Mesendoderm (in vitro differentiated cells): ENCODE data around the gene CYBA. TPM values are rescaled to one million over a fixed set of nuclear protein-coding genes. Genes with fewer than 3 reads are reported as not detected.

Experiments used
- DNase-seq: peaks from one replicate; pipeline ENCODE4 v3.0.0; 2013
- H2AK5ac ChIP-seq: 2 replicates; pipeline ENCODE4 v1.6.1; 2013; ENCODE audit warnings: low read length, inconsistent platforms
- H2BK120ac ChIP-seq: 2 replicates; pipeline ENCODE4 v1.6.1; 2013; ENCODE audit warnings: low read depth, mild to moderate bottlenecking, low read length, moderate library complexity, mixed read lengths
- H2BK15ac ChIP-seq: replicated peaks from 2 replicates; pipeline ENCODE4 v1.6.1; 2013; ENCODE audit warnings: low read depth, mild to moderate bottlenecking, moderate library complexity
- H2BK5ac ChIP-seq: 2 replicates; pipeline ENCODE4 v1.6.1; 2013; ENCODE audit warnings: low read length, inconsistent platforms
- H3K18ac ChIP-seq: 2 replicates; pipeline ENCODE4 v1.6.1; 2013; ENCODE audit warnings: mild to moderate bottlenecking, low read length, mixed read lengths
- H3K23ac ChIP-seq: one replicate; pipeline ENCODE4 v1.6.1; 2013; ENCODE audit warnings: low read length
- H3K27ac ChIP-seq: 2 replicates; pipeline ENCODE4 v1.5.1; 2013; ENCODE audit warnings: low read depth, mild to moderate bottlenecking, inconsistent platforms, low read length, moderate library complexity
- H3K27me3 ChIP-seq: 2 replicates; pipeline ENCODE4 v1.6.1; 2013; ENCODE audit warnings: low read length, control low read depth, mild to moderate bottlenecking, inconsistent platforms; ENCODE audit not compliant: insufficient read depth, poor library complexity
- H3K36me3 ChIP-seq: 2 replicates; pipeline ENCODE4 v1.6.1; 2013; ENCODE audit warnings: low read length, inconsistent platforms; ENCODE audit not compliant: control insufficient read depth, insufficient read depth
- H3K4ac ChIP-seq: one replicate; pipeline ENCODE4 v1.6.1; 2013; ENCODE audit warnings: low read depth, mild to moderate bottlenecking, low read length, moderate library complexity
- H3K4me1 ChIP-seq: 2 replicates; pipeline ENCODE4 v1.6.1; 2013; ENCODE audit warnings: low read depth, low read length, inconsistent platforms; ENCODE audit not compliant: control insufficient read depth
- H3K4me2 ChIP-seq: 2 replicates; pipeline ENCODE4 v1.6.1; 2013; ENCODE audit warnings: low read length
- H3K4me3 ChIP-seq: 2 replicates; pipeline ENCODE4 v1.5.1; 2013; ENCODE audit warnings: mild to moderate bottlenecking, low read length
- H3K56ac ChIP-seq: one replicate; pipeline ENCODE4 v1.6.1; 2013; ENCODE audit warnings: low read length
- H3K79me1 ChIP-seq: 2 replicates; pipeline ENCODE4 v1.6.1; 2013; ENCODE audit warnings: low read length, inconsistent platforms
- H3K79me2 ChIP-seq: 2 replicates; pipeline ENCODE4 v1.6.1; 2013; ENCODE audit warnings: mild to moderate bottlenecking, low read length; ENCODE audit not compliant: control insufficient read depth, insufficient read depth
- H3K9ac ChIP-seq: 2 replicates; pipeline ENCODE4 v1.6.1; 2013; ENCODE audit warnings: low read length, inconsistent platforms
- H4K5ac ChIP-seq: one replicate; pipeline ENCODE4 v1.6.1; 2013; ENCODE audit warnings: low read length
- H4K8ac ChIP-seq: one replicate; pipeline ENCODE4 v1.6.1; 2013; ENCODE audit warnings: low read depth, mild to moderate bottlenecking, control low read depth, low read length, moderate library complexity
- WGBS: extraction: QIAGEN DNeasy Blood & Tissue Kit; methylation state at CpG from one replicate; pipeline ENCODE4 v1.1.7; 2013; ENCODE audit warnings: low lambda C conversion rate, missing lambda C conversion rate; ENCODE audit not compliant: insufficient coverage; ENCODE audit errors: extremely low coverage; 5-methylcytosine and 5-hydroxymethylcytosine counted together
- polyA plus RNA-seq, 2 experiments: library from polyadenylated mRNA; stranded (reverse); fragments of 200-250 nt; gene quantifications; one replicate each; pipeline ENCODE4 v1.2.3, GENCODE V29; 2013

CYBA gene
- polyA plus RNA-seq (2013, experiment 1 of 2) = 78.8 TPM
- 83.5 TPM for polyA plus RNA-seq (2013, experiment 2 of 2)

GRCh38 chr16:88650749-88651275, at the start of gene CYBA:
Gene CYBA (minus strand): TSS chr16:88651053. CDS start chr16:88651013, 40 bp downstream.
- Histone ChIP-seq H3K79me1 (peaks cover 1% of the 10 kb centered on the region), H3K4ac (peak within 1 kb of the TSS; percentile 48), H3K56ac (peak within 1 kb of the TSS; percentile 98), H3K4me2 (peak within 1 kb of the TSS; percentile 42), H4K8ac (no peak within 1 kb of the TSS), H2BK5ac (no peak within 1 kb of the TSS), H3K23ac (no peak within 1 kb of the TSS), H3K18ac (peak within 1 kb of the TSS; percentile 77), H2BK15ac (no peak within 1 kb of the TSS), H3K79me2 (no peaks in the 10 kb centered on the region), H3K4me1 (peaks cover 3% of the 10 kb centered on the region), H2BK120ac (no peak within 1 kb of the TSS), H3K4me3 (peak within 1 kb of the TSS; percentile 85), H3K27me3 (no peaks in the 10 kb centered on the region), H3K9ac (peak within 1 kb of the TSS; percentile 98), H3K27ac (peak within 1 kb of the TSS; percentile 70), H3K36me3 (peaks cover 2% of the 10 kb centered on the region), H2AK5ac (no peak within 1 kb of the TSS), H4K5ac (no peak within 1 kb of the TSS)
- no CpG with 5 or more reads among the region's 41 CpGs for whole genome bisulfite sequencing
- DNase-seq = peak; percentile 85

DNA sequence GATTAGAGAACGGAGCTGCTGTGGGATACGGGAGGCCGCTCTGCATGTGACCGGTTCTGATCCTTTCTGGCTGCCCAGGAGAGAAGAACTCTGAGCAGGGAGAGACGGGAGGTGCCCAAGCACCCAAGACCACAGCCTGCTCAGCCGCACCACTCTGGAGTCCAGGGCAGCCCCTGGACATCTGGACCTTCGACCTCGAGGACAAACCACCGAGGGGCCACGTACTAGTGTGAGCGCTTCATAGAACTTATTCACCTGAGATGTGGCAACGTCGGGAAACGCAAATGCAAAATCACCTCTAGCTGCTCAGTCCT, 49.4 kb upstream of the CYBA start:
- no CpG with 5 or more reads among the region's 14 CpGs for WGBS
- H3K4me2 ChIP-seq = no peak overlapping the region

DNA sequence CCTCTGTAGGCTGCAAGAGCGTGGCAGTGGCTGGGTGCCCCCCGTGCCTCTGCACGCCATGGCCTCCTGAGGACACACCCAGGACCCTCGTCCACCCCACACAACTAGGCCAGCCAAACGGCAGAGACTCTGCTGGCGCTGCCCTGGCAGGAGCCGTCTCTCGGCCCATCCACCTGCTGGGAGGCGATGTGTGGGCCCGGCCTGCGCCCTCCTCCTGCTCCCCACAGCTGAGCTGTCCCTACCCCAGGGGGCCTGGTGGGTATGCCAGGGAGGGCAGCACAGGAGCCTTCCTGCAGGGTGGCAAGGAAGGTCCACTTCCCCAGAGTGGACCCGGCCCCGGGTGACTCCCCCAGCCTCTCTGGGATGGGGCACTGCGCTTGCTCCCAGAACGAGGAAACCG, 48.3 kb upstream of the CYBA start:
- Histone ChIP-seq H3K4ac (no peak overlapping the region), H2BK15ac (no peak overlapping the region), H3K18ac (no peak overlapping the region), H3K9ac (no peak overlapping the region), H2AK5ac (no peak overlapping the region), H3K4me3 (no peak overlapping the region), H2BK120ac (no peak overlapping the region), H3K56ac (no peak overlapping the region), H4K5ac (no peak overlapping the region), H3K27ac (no peak overlapping the region), H3K4me2 (no peak overlapping the region), H3K79me2 (no peaks in the 10 kb centered on the region), H3K36me3 (no peaks in the 10 kb centered on the region), H4K8ac (no peak overlapping the region), H2BK5ac (no peak overlapping the region), H3K23ac (no peak overlapping the region), H3K4me1 (no peaks in the 10 kb centered on the region), H3K79me1 (no peaks in the 10 kb centered on the region), H3K27me3 (no peaks in the 10 kb centered on the region)
- DNase-seq = no peak
- no CpG with 5 or more reads among the region's 16 CpGs for WGBS

More for the DNA sequence above, 49.4 kb upstream of the CYBA start:
- H3K27ac ChIP-seq = no peak overlapping the region
- H3K79me1 ChIP-seq = peaks cover 4% of the 10 kb centered on the region
- no peak overlapping the region for H3K23ac ChIP-seq
- H3K9ac ChIP-seq = no peak overlapping the region
- no peak overlapping the region for H2AK5ac ChIP-seq
- H2BK120ac ChIP-seq = no peak overlapping the region
- no peak overlapping the region for H4K5ac ChIP-seq
- no peak overlapping the region for H3K4ac ChIP-seq
- no peak overlapping the region for H4K8ac ChIP-seq
- peaks cover 2% of the 10 kb centered on the region for H3K79me2 ChIP-seq
- no peaks in the 10 kb centered on the region for H3K36me3 ChIP-seq
- H3K27me3 ChIP-seq = no peaks in the 10 kb centered on the region
- no peak overlapping the region for H2BK15ac ChIP-seq
- H3K4me1 ChIP-seq = no peaks in the 10 kb centered on the region
- H3K18ac ChIP-seq = no peak overlapping the region
- no peak overlapping the region for H3K4me3 ChIP-seq
- DNase-seq = no peak
- no peak overlapping the region for H3K56ac ChIP-seq
- H2BK5ac ChIP-seq = no peak overlapping the region

GRCh38 chr16:88698646-88699045, 47.8 kb upstream of the CYBA start:
- H4K8ac ChIP-seq = no peak overlapping the region
- no peak overlapping the region for H4K5ac ChIP-seq
- no peak overlapping the region for H3K9ac ChIP-seq
- no peak overlapping the region for H3K18ac ChIP-seq
- no peak overlapping the region for H2BK5ac ChIP-seq
- no CpG with 5 or more reads among the region's 25 CpGs for WGBS
- no peak overlapping the region for H3K4me3 ChIP-seq
- H3K4me1 ChIP-seq = no peaks in the 10 kb centered on the region
- no peak overlapping the region for H3K23ac ChIP-seq
- H3K79me1 ChIP-seq = no peaks in the 10 kb centered on the region
- no peak overlapping the region for H3K4me2 ChIP-seq
- H3K36me3 ChIP-seq = no peaks in the 10 kb centered on the region
- DNase-seq = no peak
- H3K56ac ChIP-seq = no peak overlapping the region
- no peak overlapping the region for H2BK15ac ChIP-seq
- H2AK5ac ChIP-seq = no peak overlapping the region
- H2BK120ac ChIP-seq = no peak overlapping the region
- no peaks in the 10 kb centered on the region for H3K79me2 ChIP-seq
- H3K27me3 ChIP-seq = no peaks in the 10 kb centered on the region
- no peak overlapping the region for H3K4ac ChIP-seq
- H3K27ac ChIP-seq = no peak overlapping the region

- Histone ChIP-seq H2BK15ac (no peak overlapping the region), H3K4me1 (no peaks in the 10 kb centered on the region), H4K5ac (no peak overlapping the region), H3K4me3 (no peak overlapping the region), H3K27ac (no peak overlapping the region), H2AK5ac (no peak overlapping the region), H3K79me1 (no peaks in the 10 kb centered on the region), H3K4ac (no peak overlapping the region), H3K79me2 (no peaks in the 10 kb centered on the region), H2BK120ac (no peak overlapping the region), H3K23ac (no peak overlapping the region), H3K27me3 (no peaks in the 10 kb centered on the region), H4K8ac (no peak overlapping the region), H3K4me2 (no peak overlapping the region), H3K36me3 (no peaks in the 10 kb centered on the region), H3K56ac (no peak overlapping the region), H3K9ac (no peak overlapping the region), H2BK5ac (no peak overlapping the region), H3K18ac (no peak overlapping the region)
- WGBS = no CpG with 5 or more reads among the region's 37 CpGs
- no peak for DNase-seq
Observed at GRCh38 chr16:88697831-88698615, 47.2 kb upstream of the CYBA start.
